Measurements from ENCODE around the gene CCL4L2.
A peak's percentile ranks its signal among the peaks of the same experiment; 100 is the strongest.
"Not testable (repeated sequence)": the region's sequence is repeated elsewhere in the genome, so short reads cannot be mapped to it uniquely, and the experiment has no call there.

Gene CCL4L2

GRCh38 chr17:36210439-36211211 is at the start of gene CCL4L2:
Gene CCL4L2 (plus strand): TSS chr17:36211063.
- in situ Hi-C loops (cut with MboI; ENCODE audit: low sequenced_read_pairs); H3K36me3 ChIP-seq (replicated peaks); H3K27me3 ChIP-seq (ENCODE audit: low read depth); H3K9me3 ChIP-seq; H3K4me1 ChIP-seq; H3K4me3 ChIP-seq; DNase-seq (ENCODE audit: low spot score in 2 of 2): not testable (repeated sequence)

- H3K27me3 ChIP-seq (ENCODE audit: low read depth); H3K4me3 ChIP-seq; DNase-seq (ENCODE audit: low spot score in 2 of 2); H3K4me1 ChIP-seq; H3K9me3 ChIP-seq; in situ Hi-C loops (cut with MboI; ENCODE audit: low sequenced_read_pairs); H3K36me3 ChIP-seq (replicated peaks): not testable (repeated sequence)
Measured at GRCh38 chr17:36168836-36169235, 42.0 kb upstream of the CCL4L2 start.

DNA sequence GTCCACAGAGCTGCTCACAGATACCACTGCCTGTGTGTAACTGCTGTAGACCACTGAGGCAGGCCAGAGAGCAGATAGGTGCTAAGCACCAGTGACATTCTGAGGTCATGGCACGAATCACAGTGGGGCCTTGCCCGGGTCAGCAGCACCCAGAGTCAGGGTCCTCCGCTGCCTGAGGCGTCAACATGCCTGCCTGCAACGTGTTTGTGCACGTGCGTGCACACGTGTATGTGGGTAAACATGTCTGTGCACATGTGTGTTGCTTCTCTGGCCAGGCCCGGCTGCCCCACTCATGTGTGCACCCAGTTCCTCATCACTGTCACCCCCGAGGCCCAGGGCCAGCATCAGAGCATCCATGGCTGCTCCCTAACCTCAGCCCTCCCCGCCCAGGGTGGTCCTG is 34.3 kb upstream of the CCL4L2 start, which contains the start of gene TBC1D3B:
TBC1D3B (minus strand) TSS at position 101 of the 400 bp plus-strand sequence. CDS start 1,586 bp downstream, outside the sequence.
- H3K4me1 ChIP-seq; H3K36me3 ChIP-seq (replicated peaks); H3K27me3 ChIP-seq (ENCODE audit: low read depth); H3K4me3 ChIP-seq; DNase-seq (ENCODE audit: low spot score in 2 of 2); H3K9me3 ChIP-seq: not testable (repeated sequence)
- in situ Hi-C loops (cut with MboI; ENCODE audit: low sequenced_read_pairs), result loop anchor here (25.0 kb wide), 1 partner anchor 311 kb away; the partner anchor contains the start of gene ZNHIT3

- H3K9me3 ChIP-seq; DNase-seq (ENCODE audit: low spot score in 2 of 2); H3K36me3 ChIP-seq (replicated peaks); H3K4me1 ChIP-seq; H3K4me3 ChIP-seq; H3K27me3 ChIP-seq (ENCODE audit: low read depth): not testable (repeated sequence)
- in situ Hi-C loops (cut with MboI; ENCODE audit: low sequenced_read_pairs), result loop anchor here (25.0 kb wide), 1 partner anchor 306 kb away; the partner anchor contains the start of gene ZNHIT3
Measured at GRCh38 chr17:36181446-36182175, 29.3 kb upstream of the CCL4L2 start.

DNA sequence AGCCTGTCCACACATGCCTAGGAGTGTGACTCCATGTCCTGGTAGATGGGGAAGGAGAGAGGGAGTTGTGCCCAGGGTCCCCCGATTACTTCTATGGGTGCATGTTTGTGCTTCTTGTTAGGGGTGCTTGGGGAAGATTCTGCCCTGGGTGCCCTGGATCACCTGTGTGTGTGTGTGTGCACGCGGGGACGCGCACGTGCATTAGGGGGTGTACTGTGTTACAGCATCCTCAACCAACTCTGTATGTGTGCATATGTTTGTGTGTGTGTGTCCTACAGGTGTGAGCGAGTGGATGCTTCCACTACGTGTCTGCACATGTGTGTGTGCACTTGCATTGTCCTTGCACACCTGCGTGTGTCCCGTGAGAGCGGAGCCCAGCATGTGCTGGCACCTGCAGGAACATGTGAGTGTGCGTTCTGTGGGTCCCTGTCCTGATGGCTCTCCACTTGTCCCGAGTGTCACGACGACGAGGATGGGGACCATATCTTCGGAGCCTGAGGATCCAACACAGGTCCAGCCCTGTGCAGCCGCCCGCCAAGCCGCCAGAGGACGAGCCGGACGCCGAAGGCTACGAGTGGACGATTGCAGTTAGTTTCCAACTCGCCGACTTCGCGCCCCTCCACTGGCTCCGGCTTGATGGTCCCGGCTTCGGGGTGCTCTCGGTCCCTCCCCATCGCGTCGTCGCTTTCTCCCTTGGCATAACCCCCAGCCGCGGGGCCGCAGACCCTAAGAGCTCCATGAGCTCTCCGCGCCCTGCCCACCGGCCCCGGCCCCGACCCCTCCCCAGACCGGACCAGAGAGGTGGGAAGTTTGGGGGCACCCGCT is 28.5 kb upstream of the CCL4L2 start:
- DNase-seq (ENCODE audit: low spot score in 2 of 2), result no peak
- H3K4me1 ChIP-seq, result no peaks in the 10 kb centered on the region; the same call in 1 of the 2 replicates
- H3K4me3 ChIP-seq, result peak overlapping the region; percentile 45
- no peaks in the 10 kb centered on the region for H3K9me3 ChIP-seq
- no peaks in the 10 kb centered on the region for H3K27me3 ChIP-seq (ENCODE audit: low read depth)
- H3K36me3 ChIP-seq (replicated peaks), result no peaks in the 10 kb centered on the region
- in situ Hi-C loops (cut with MboI; ENCODE audit: low sequenced_read_pairs), result loop anchor here (25.0 kb wide), 1 partner anchor 305 kb away; the partner anchor contains the start of gene ZNHIT3

- no peaks in the 10 kb centered on the region for H3K9me3 ChIP-seq
- H3K4me1 ChIP-seq, result no peaks in the 10 kb centered on the region; the same call in 1 of the 2 replicates
- in situ Hi-C loops (cut with MboI; ENCODE audit: low sequenced_read_pairs), result loop anchor here (25.0 kb wide), 1 partner anchor 304 kb away; the partner anchor contains the start of gene ZNHIT3
- no peaks in the 10 kb centered on the region for H3K36me3 ChIP-seq (replicated peaks)
- DNase-seq (ENCODE audit: low spot score in 2 of 2), result peak; percentile 43 to 79
- no peaks in the 10 kb centered on the region for H3K27me3 ChIP-seq (ENCODE audit: low read depth)
- peak overlapping the region; percentile 45 for H3K4me3 ChIP-seq
Measured at GRCh38 chr17:36183001-36183971, 27.6 kb upstream of the CCL4L2 start.

DNA sequence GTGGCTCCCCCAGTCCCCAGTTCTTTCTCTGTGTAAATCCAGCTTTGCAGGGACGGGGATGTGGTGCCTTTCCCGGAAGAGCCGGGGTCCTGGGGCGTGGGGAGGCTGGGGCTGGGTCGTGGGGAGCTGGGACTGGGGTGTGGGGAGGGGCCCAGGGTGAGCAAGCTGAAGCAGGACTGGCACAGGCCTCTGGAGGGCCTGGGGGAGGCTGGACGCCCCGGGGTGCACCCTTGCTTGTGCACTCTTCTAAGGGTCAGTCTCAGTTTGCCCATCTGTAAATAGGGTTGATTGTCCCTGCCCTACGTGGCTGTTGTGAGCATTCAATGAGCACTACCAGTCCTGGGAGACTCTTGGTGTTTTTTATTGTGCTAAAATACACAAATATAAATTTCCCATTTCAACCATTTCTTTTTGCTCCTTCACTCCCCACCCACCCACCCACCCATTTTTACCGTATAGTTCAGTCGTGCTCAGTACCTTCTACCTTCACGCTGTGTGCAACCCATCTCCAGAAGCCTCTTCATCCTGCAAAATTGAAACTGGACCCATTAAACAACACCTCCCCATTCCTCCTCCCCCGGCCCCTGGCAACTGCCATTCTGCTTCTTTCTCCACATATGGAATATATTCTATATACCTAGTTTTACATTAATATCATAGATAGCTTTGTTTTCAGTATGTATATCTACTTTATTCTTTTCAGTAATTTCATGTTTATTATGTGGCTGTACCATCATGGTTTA is 26.7 kb upstream of the CCL4L2 start:
- Histone ChIP-seq H3K4me1 (no peaks in the 10 kb centered on the region; the same call in 1 of the 2 replicates), H3K4me3 (peak overlapping the region; percentile 45), H3K9me3 (no peaks in the 10 kb centered on the region), H3K27me3 (ENCODE audit: low read depth) (no peaks in the 10 kb centered on the region), H3K36me3 (replicated peaks) (no peaks in the 10 kb centered on the region)
- in situ Hi-C loops (cut with MboI; ENCODE audit: low sequenced_read_pairs), result loop anchor here (25.0 kb wide), 1 partner anchor 303 kb away; the partner anchor contains the start of gene ZNHIT3
- no peak for DNase-seq (ENCODE audit: low spot score in 2 of 2)

- no peaks in the 10 kb centered on the region; the same call in 1 of the 2 replicates for H3K4me1 ChIP-seq
- peak in 1 of 2 experiments; percentile 9 for DNase-seq (ENCODE audit: low spot score in 2 of 2)
Measured at GRCh38 chr17:36185416-36185815, 25.4 kb upstream of the CCL4L2 start.

GRCh38 chr17:36186810-36187763 is 23.8 kb upstream of the CCL4L2 start:
- not testable (repeated sequence) for H3K4me3 ChIP-seq; H3K27me3 ChIP-seq (ENCODE audit: low read depth); H3K9me3 ChIP-seq; H3K4me1 ChIP-seq; DNase-seq (ENCODE audit: low spot score in 2 of 2); H3K36me3 ChIP-seq (replicated peaks)
- in situ Hi-C loops (cut with MboI; ENCODE audit: low sequenced_read_pairs), result loop anchor here (25.0 kb wide), 1 partner anchor 300 kb away; the partner anchor contains the start of gene ZNHIT3

More at GRCh38 chr17:36185416-36185815, 25.4 kb upstream of the CCL4L2 start:
- no peaks in the 10 kb centered on the region for H3K36me3 ChIP-seq (replicated peaks)
- in situ Hi-C loops (cut with MboI; ENCODE audit: low sequenced_read_pairs), result loop anchor here (25.0 kb wide), 1 partner anchor 302 kb away; the partner anchor contains the start of gene ZNHIT3
- no peaks in the 10 kb centered on the region for H3K27me3 ChIP-seq (ENCODE audit: low read depth)
- no peaks in the 10 kb centered on the region for H3K9me3 ChIP-seq
- H3K4me3 ChIP-seq, result no peak overlapping the region

- not testable (repeated sequence) for DNase-seq (ENCODE audit: low spot score in 2 of 2); H3K4me3 ChIP-seq; H3K4me1 ChIP-seq; H3K27me3 ChIP-seq (ENCODE audit: low read depth); H3K9me3 ChIP-seq; H3K36me3 ChIP-seq (replicated peaks)
- in situ Hi-C loops (cut with MboI; ENCODE audit: low sequenced_read_pairs), result loop anchor here (25.0 kb wide), 1 partner anchor 299 kb away; the partner anchor contains the start of gene ZNHIT3
Measured at GRCh38 chr17:36187943-36188665, 22.8 kb upstream of the CCL4L2 start.

Measured in HAP-1 (cell line).